Measurements from ENCODE around the gene PLA2G4A. TPM values are rescaled to one million over a fixed set of nuclear protein-coding genes. Genes with fewer than 3 reads are reported as not detected.

PLA2G4A gene
- 1.7 and 3.8 TPM in 2 replicates for total RNA-seq (2014; rRNA removed; shearing (Covaris generic))
- polyA plus RNA-seq (2016; fragmentation: Nextera tagmentation; extraction: Ambion mirVana): 1.1 TPM in 2 replicates
- long read RNA-seq: 0 reads

DNA sequence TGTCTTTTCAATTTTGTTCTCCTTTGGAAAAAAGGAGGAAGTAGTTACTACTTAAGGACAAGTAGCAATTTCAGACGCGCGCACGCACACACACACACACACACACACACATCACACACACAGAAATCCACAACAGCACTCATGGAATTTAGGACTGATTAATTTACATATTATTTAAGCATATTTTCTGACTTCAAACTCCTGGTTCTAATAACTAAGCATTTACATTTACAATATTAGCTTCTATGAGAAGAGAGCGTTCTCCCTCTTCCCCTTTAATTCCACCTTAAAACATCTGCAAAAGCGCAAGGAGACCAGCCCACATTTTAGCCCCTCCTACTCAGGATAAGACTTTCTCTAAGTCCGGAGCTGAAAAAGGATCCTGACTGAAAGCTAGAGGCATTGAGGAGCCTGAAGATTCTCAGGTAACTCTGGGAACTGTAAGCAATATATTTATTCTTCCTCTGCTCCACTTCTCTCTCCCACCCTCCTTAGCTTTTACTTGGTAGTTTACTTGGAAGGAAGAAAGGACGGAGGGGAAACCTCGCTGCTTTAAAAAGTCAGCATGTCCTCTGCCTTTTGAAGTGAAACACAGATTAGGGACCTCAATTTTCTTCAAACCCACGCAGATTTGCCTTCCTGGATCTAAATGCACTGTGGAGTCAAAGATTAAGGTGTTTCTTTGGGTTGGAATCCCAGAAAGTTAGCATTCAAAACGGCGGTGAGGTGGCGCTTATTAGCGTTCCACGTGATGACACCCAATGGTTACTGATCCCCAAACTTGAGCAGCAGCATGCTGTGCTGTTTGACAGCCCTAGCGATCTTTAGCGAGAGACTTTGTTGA lies at the start of gene PLA2G4A:
Gene PLA2G4A (plus strand): TSS at position 339 of the 844 bp plus-strand sequence. CDS start 25,406 bp downstream, outside the sequence.
- Histone ChIP-seq H3K27ac (ENCODE audit: low read depth) (no peak within 1 kb of the TSS), H3K4me3 (peak within 1 kb of the TSS; percentile 57), H3K4me1 (ENCODE audit: insufficient read depth) (no peaks in the 10 kb centered on the region), H3K4me2 (peak within 1 kb of the TSS; percentile 76), H3K27me3 (ENCODE audit: insufficient read depth) (peaks cover 7% of the 10 kb centered on the region), H2AFZ (peak within 1 kb of the TSS; percentile 90), H3K36me3 (ENCODE audit: insufficient read depth) (no peaks in the 10 kb centered on the region), H4K20me1 (replicated peaks; ENCODE audit: insufficient read depth) (no peaks in the 10 kb centered on the region), H3F3A (replicated peaks; ENCODE audit: low read depth) (no peaks in the 10 kb centered on the region), H3K9me2 (ENCODE audit: insufficient read depth) (no peaks in the 10 kb centered on the region), H3K79me2 (replicated peaks; ENCODE audit: insufficient read depth) (no peaks in the 10 kb centered on the region)
- Mint-ChIP-seq H3K27me3 (ENCODE audit: insufficient read depth, low read depth, poor library complexity) (peaks cover 5% of the 10 kb centered on the region), H3K9me3 (no peaks in the 10 kb centered on the region), H3K36me3 (ENCODE audit: low read depth) (no peaks in the 10 kb centered on the region), H3K27ac (no peak within 1 kb of the TSS), H3K4me1 (peaks cover 11% of the 10 kb centered on the region), H3K4me3 (peak within 1 kb of the TSS; percentile 86)
- ATAC-seq: peak; percentile 95
- peak; percentile 83 for DNase-seq (ENCODE audit: low spot score)
- TF ChIP-seq ZNF114 (CRISPR knock-in tag; IDR thresholded peaks at IDR 0.05): no peak

DNA sequence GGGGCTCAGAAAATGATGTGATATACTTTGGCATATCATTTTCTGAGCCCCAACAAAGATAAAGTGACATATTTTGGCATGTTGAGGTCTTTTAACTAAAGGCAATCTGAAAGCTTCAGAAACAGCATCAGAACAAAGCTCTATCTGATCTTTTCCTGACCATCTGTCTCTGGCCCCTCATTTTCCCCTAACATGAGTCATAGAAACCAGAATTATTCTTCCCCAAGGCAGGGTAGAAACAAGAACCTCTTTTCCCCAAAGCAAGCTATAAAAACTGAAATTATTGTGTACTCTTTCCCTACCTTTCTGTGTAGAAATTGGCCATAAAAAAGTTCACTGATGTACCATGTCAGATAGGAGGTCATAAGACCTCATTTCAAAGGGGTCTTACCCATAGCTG lies 48.7 kb upstream of the PLA2G4A start:
- Histone ChIP-seq H3K4me1 (ENCODE audit: insufficient read depth) (no peaks in the 10 kb centered on the region), H3F3A (replicated peaks; ENCODE audit: low read depth) (no peaks in the 10 kb centered on the region), H2AFZ (no peak overlapping the region), H3K36me3 (ENCODE audit: insufficient read depth) (no peaks in the 10 kb centered on the region), H3K9me2 (ENCODE audit: insufficient read depth) (no peaks in the 10 kb centered on the region), H3K27me3 (ENCODE audit: insufficient read depth) (no peaks in the 10 kb centered on the region), H4K20me1 (replicated peaks; ENCODE audit: insufficient read depth) (no peaks in the 10 kb centered on the region), H3K4me3 (no peak overlapping the region), H3K4me2 (no peak overlapping the region), H3K79me2 (replicated peaks; ENCODE audit: insufficient read depth) (no peaks in the 10 kb centered on the region), H3K27ac (ENCODE audit: low read depth) (no peak overlapping the region)
- Mint-ChIP-seq H3K4me1 (no peaks in the 10 kb centered on the region), H3K4me3 (no peak overlapping the region), H3K9me3 (no peaks in the 10 kb centered on the region), H3K27ac (no peak overlapping the region), H3K36me3 (ENCODE audit: low read depth) (no peaks in the 10 kb centered on the region), H3K27me3 (ENCODE audit: insufficient read depth, low read depth, poor library complexity) (no peaks in the 10 kb centered on the region)
- DNase-seq (ENCODE audit: low spot score): no peak
- ATAC-seq: no peak
- TF ChIP-seq EZH2 (IDR thresholded peaks at IDR 0.05; ENCODE audit: low read depth, unreplicated experiment): no peak

DNA sequence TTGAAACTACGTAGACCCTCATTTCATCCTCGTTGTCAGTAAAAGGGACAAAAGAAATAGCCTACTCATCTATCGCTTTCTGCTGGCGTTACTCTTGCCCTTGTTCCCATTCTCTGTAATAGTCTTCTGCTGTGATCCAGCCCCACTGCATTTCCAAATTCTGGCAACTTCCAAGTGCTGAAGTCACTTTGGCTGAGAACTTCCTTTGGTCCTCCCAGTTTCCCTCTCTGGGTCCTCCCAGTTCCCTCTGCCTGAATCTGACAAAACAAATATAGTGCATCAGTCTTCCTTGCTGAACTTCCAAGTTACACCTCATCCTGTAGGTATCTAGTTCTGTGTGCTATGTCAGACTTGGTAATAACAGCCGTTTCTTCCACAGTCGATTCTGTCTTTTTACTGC lies 47.0 kb upstream of the PLA2G4A start:
- Mint-ChIP-seq H3K4me1 (no peaks in the 10 kb centered on the region), H3K9me3 (no peaks in the 10 kb centered on the region), H3K27ac (no peak overlapping the region; the same call in 1 of the 2 replicates), H3K36me3 (ENCODE audit: low read depth) (no peaks in the 10 kb centered on the region), H3K27me3 (ENCODE audit: insufficient read depth, low read depth, poor library complexity) (no peaks in the 10 kb centered on the region), H3K4me3 (no peak overlapping the region)
- no peaks in the 10 kb centered on the region for H3K27me3 ChIP-seq (ENCODE audit: insufficient read depth)
- H3K79me2 ChIP-seq (replicated peaks; ENCODE audit: insufficient read depth): no peaks in the 10 kb centered on the region
- ATAC-seq: no peak
- H3F3A ChIP-seq (replicated peaks; ENCODE audit: low read depth): no peaks in the 10 kb centered on the region
- H3K9me2 ChIP-seq (ENCODE audit: insufficient read depth): no peaks in the 10 kb centered on the region
- 0 out of 2 replicates have a peak overlapping the region, but pooled peaks have one; percentile 33 for H2AFZ ChIP-seq
- DNase-seq (ENCODE audit: low spot score): no peak
- H3K4me1 ChIP-seq (ENCODE audit: insufficient read depth): no peaks in the 10 kb centered on the region
- no peak overlapping the region for H3K4me3 ChIP-seq
- H4K20me1 ChIP-seq (replicated peaks; ENCODE audit: insufficient read depth): no peaks in the 10 kb centered on the region
- H3K4me2 ChIP-seq: no peak overlapping the region
- no peaks in the 10 kb centered on the region for H3K36me3 ChIP-seq (ENCODE audit: insufficient read depth)
- no peak overlapping the region for H3K27ac ChIP-seq (ENCODE audit: low read depth)
- TF ChIP-seq, protein P1, sequence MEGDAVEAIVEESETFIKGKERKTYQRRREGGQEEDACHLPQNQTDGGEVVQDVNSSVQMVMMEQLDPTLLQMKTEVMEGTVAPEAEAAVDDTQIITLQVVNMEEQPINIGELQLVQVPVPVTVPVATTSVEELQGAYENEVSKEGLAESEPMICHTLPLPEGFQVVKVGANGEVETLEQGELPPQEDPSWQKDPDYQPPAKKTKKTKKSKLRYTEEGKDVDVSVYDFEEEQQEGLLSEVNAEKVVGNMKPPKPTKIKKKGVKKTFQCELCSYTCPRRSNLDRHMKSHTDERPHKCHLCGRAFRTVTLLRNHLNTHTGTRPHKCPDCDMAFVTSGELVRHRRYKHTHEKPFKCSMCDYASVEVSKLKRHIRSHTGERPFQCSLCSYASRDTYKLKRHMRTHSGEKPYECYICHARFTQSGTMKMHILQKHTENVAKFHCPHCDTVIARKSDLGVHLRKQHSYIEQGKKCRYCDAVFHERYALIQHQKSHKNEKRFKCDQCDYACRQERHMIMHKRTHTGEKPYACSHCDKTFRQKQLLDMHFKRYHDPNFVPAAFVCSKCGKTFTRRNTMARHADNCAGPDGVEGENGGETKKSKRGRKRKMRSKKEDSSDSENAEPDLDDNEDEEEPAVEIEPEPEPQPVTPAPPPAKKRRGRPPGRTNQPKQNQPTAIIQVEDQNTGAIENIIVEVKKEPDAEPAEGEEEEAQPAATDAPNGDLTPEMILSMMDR (conservative IDR thresholded peaks at IDR 0.05; ENCODE audit: low read depth in 2 of 2): no peak
- TF ChIP-seq STAT1 (IDR thresholded peaks at IDR 0.05; ENCODE audit: unreplicated experiment): no peak
- TF ChIP-seq, protein P2, sequence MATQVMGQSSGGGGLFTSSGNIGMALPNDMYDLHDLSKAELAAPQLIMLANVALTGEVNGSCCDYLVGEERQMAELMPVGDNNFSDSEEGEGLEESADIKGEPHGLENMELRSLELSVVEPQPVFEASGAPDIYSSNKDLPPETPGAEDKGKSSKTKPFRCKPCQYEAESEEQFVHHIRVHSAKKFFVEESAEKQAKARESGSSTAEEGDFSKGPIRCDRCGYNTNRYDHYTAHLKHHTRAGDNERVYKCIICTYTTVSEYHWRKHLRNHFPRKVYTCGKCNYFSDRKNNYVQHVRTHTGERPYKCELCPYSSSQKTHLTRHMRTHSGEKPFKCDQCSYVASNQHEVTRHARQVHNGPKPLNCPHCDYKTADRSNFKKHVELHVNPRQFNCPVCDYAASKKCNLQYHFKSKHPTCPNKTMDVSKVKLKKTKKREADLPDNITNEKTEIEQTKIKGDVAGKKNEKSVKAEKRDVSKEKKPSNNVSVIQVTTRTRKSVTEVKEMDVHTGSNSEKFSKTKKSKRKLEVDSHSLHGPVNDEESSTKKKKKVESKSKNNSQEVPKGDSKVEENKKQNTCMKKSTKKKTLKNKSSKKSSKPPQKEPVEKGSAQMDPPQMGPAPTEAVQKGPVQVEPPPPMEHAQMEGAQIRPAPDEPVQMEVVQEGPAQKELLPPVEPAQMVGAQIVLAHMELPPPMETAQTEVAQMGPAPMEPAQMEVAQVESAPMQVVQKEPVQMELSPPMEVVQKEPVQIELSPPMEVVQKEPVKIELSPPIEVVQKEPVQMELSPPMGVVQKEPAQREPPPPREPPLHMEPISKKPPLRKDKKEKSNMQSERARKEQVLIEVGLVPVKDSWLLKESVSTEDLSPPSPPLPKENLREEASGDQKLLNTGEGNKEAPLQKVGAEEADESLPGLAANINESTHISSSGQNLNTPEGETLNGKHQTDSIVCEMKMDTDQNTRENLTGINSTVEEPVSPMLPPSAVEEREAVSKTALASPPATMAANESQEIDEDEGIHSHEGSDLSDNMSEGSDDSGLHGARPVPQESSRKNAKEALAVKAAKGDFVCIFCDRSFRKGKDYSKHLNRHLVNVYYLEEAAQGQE (IDR thresholded peaks at IDR 0.05; ENCODE audit: unreplicated experiment): no peak
- no peak for TF ChIP-seq NANOG (IDR thresholded peaks at IDR 0.05; ENCODE audit: borderline replicate concordance)
